ENCODE results near the gene RAVER2. TPM values are rescaled to one million over a fixed set of nuclear protein-coding genes. Genes with fewer than 3 reads are reported as not detected.

RAVER2 gene
- total and polyA plus RNA-seq, 2 experiments from 2014 or later = 7.8 to 24.6 TPM

DNA sequence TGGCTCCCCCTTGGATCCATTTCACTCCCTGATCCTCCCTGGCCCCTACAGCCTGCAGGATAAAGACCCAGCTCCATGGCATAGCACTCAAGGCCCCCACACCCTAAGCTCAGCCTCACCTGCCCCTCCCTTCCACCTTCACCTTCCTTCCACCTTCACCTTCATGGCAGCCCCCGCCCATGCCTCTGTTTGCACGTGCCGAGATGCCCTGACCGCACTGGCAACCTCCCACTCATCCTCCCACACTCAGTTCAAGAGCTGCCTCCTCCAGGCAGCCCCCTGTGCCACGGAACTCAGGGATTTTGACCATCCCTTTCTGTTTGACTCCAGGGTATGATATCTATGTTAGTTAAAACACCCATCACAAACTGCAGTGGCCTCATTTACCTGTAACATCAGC is 109.8 kb downstream of the RAVER2 start:
- H3K36me3 ChIP-seq (ENCODE audit: insufficient read depth) = no peaks in the 10 kb centered on the region; the same call in 1 of the 2 replicates
- H3K4me3 Mint-ChIP-seq = no peak overlapping the region
- peaks cover 9% of the 10 kb centered on the region for H3K27me3 Mint-ChIP-seq (ENCODE audit: insufficient read depth, low read depth, poor library complexity)
- no peaks in the 10 kb centered on the region for H3F3A ChIP-seq (replicated peaks; ENCODE audit: low read depth)
- H3K9me2 ChIP-seq (ENCODE audit: insufficient read depth) = no peaks in the 10 kb centered on the region
- H3K36me3 Mint-ChIP-seq (ENCODE audit: low read depth) = peaks cover 22% of the 10 kb centered on the region
- no peak for DNase-seq (ENCODE audit: low spot score)
- H3K4me1 Mint-ChIP-seq = peaks cover 6% of the 10 kb centered on the region; the same call in 2 of the 3 replicates
- no peaks in the 10 kb centered on the region; the same call in 2 of the 3 replicates for H3K9me3 Mint-ChIP-seq
- H3K27ac Mint-ChIP-seq = no peak overlapping the region
- no peaks in the 10 kb centered on the region for H3K27me3 ChIP-seq (ENCODE audit: insufficient read depth)
- H2AFZ ChIP-seq = no peak overlapping the region
- H3K27ac ChIP-seq (ENCODE audit: low read depth) = no peak overlapping the region
- no peak overlapping the region for H3K4me2 ChIP-seq
- H3K79me2 ChIP-seq (replicated peaks; ENCODE audit: insufficient read depth) = no peaks in the 10 kb centered on the region
- no peak for TF ChIP-seq ZNF114 (CRISPR knock-in tag; IDR thresholded peaks at IDR 0.05)
- TF ChIP-seq NANOG (IDR thresholded peaks at IDR 0.05; ENCODE audit: borderline replicate concordance) = no peak
- TF ChIP-seq, protein P1, sequence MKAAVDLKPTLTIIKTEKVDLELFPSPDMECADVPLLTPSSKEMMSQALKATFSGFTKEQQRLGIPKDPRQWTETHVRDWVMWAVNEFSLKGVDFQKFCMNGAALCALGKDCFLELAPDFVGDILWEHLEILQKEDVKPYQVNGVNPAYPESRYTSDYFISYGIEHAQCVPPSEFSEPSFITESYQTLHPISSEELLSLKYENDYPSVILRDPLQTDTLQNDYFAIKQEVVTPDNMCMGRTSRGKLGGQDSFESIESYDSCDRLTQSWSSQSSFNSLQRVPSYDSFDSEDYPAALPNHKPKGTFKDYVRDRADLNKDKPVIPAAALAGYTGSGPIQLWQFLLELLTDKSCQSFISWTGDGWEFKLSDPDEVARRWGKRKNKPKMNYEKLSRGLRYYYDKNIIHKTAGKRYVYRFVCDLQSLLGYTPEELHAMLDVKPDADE (IDR thresholded peaks at IDR 0.05) = no peak
- no peak for TF ChIP-seq CREB1 (CRISPR knock-in tag; IDR thresholded peaks at IDR 0.05; ENCODE audit: low read depth)
- no peak for TF ChIP-seq EZH2 (IDR thresholded peaks at IDR 0.05; ENCODE audit: low read depth, unreplicated experiment)
- H3K4me1 ChIP-seq (ENCODE audit: insufficient read depth) = no peaks in the 10 kb centered on the region
- no peak for ATAC-seq
- H4K20me1 ChIP-seq (replicated peaks; ENCODE audit: insufficient read depth) = no peaks in the 10 kb centered on the region
- no peak overlapping the region for H3K4me3 ChIP-seq

DNA sequence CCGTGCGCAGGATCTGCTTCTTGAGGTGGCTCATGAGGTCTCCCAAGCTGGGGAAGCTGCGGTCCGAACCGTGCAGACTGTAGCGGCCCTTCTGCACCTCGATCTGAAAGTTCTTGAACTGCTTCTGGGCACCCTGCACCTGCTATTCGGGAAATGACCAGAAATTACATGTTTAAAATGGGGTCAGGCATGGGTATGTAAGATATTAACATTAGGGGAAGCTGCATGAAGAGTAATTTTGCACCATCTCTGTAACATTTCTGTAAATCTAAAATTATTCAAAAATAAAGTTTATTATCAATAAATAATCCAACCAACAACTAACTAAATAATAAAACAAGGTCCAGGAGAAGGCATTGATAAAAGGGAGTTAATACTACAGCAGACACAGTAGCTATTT is 110.7 kb downstream of the RAVER2 start:
- Mint-ChIP-seq H3K4me1 (peaks cover 6% of the 10 kb centered on the region; the same call in 2 of the 3 replicates), H3K27ac (no peak overlapping the region), H3K9me3 (no peaks in the 10 kb centered on the region; the same call in 2 of the 3 replicates), H3K27me3 (ENCODE audit: insufficient read depth, low read depth, poor library complexity) (peaks cover 9% of the 10 kb centered on the region), H3K36me3 (ENCODE audit: low read depth) (peaks cover 24% of the 10 kb centered on the region), H3K4me3 (no peak overlapping the region)
- Histone ChIP-seq H3K27ac (ENCODE audit: low read depth) (no peak overlapping the region), H3K9me2 (ENCODE audit: insufficient read depth) (no peaks in the 10 kb centered on the region), H2AFZ (no peak overlapping the region), H4K20me1 (replicated peaks; ENCODE audit: insufficient read depth) (no peaks in the 10 kb centered on the region), H3K27me3 (ENCODE audit: insufficient read depth) (no peaks in the 10 kb centered on the region), H3K36me3 (ENCODE audit: insufficient read depth) (no peaks in the 10 kb centered on the region; the same call in 1 of the 2 replicates), H3F3A (replicated peaks; ENCODE audit: low read depth) (no peaks in the 10 kb centered on the region), H3K4me3 (no peak overlapping the region), H3K79me2 (replicated peaks; ENCODE audit: insufficient read depth) (no peaks in the 10 kb centered on the region), H3K4me2 (no peak overlapping the region), H3K4me1 (ENCODE audit: insufficient read depth) (no peaks in the 10 kb centered on the region)
- DNase-seq (ENCODE audit: low spot score) (no peak), ATAC-seq (no peak)
- TF ChIP-seq CREB1 (CRISPR knock-in tag; IDR thresholded peaks at IDR 0.05; ENCODE audit: low read depth) = no peak
- no peak for TF ChIP-seq JUNB (IDR thresholded peaks at IDR 0.05; ENCODE audit: unreplicated experiment)
- no peak for TF ChIP-seq POLR2AphosphoS5 (IDR thresholded peaks at IDR 0.05; ENCODE audit: low read depth)
- TF ChIP-seq ZNF331 (CRISPR knock-in tag; IDR thresholded peaks at IDR 0.05; ENCODE audit: low read depth) = no peak
- no peak for TF ChIP-seq ZNF114 (CRISPR knock-in tag; IDR thresholded peaks at IDR 0.05)
- TF ChIP-seq, protein P1 (IDR thresholded peaks at IDR 0.05) = no peak
- TF ChIP-seq NANOG (IDR thresholded peaks at IDR 0.05; ENCODE audit: borderline replicate concordance) = no peak

Measured in GM23338 (cell line).